ENCODE results near the gene EMC1. TPM values are rescaled to one million over a fixed set of nuclear protein-coding genes. Genes with fewer than 3 reads are reported as not detected.
"Not testable (repeated sequence)": the region's sequence is repeated elsewhere in the genome, so short reads cannot be mapped to it uniquely, and the experiment has no call there.

EMC1 gene
- 43.8 and 45.6 TPM in 2 replicates for total RNA-seq (2014; rRNA removed; shearing (Covaris generic))
- 81.1 and 83.9 TPM in 2 replicates for polyA plus RNA-seq (2015; cell fraction: cytosol; rRNA removed)
- polyA plus RNA-seq (2015; cell fraction: nucleus; rRNA removed), result 68.6 and 85.7 TPM in 2 replicates

DNA sequence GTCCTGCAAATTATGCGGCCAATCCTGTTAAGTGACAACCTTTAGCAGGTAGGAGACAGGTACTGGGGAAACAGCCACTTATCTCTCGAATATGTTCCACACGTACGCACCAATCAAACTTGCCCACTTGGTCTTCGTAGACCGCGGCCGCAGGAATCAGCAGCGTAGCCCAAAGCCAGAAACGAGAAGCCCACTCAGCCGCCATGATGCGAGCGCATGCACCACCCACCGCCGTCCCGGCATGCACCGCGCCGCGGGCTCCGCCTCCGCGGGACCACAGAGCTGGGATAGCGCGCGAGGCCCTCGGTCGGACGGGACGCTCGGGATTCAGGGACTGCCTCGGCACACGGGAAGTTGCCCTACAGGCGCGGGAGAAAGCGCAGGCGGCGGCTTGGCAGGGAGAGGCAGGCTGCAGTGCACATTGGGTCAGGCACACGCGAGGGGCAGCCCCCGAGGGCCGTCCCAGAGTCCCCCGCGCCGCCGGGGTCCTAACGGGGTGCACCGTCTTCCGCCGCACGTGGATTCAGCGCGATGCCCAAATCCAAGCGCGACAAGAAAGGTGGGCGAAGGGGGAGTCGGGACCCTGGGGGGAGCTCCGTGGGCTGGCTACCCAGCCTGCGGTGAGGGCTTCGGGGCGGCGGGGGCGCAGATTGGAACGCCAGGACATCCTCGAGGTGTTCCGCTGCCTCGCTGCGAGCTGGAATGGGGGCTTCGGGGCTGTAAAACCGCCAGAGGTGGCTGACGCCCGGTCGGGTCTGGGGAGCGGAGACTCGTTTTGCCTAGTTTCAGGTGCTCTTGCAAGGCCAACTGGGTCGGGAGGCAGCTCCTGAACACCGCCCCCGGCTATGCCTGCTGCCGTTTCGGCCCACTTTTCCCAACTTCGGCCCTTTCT, at the start of gene EMC1, which contains the start of gene MRTO4:
Gene EMC1 (minus strand): TSS at position 220 of the 892 bp plus-strand sequence. CDS start 15 bp downstream, at position 205.
Gene MRTO4 (plus strand): TSS at position 501 of the 892 bp plus-strand sequence. CDS start 31 bp downstream, at position 532.
- in situ Hi-C loops (cut with HindIII; ENCODE audit: low pct_unique_long_range_greater_than_20kb, low sequenced_read_pairs), result no loop called here

DNA sequence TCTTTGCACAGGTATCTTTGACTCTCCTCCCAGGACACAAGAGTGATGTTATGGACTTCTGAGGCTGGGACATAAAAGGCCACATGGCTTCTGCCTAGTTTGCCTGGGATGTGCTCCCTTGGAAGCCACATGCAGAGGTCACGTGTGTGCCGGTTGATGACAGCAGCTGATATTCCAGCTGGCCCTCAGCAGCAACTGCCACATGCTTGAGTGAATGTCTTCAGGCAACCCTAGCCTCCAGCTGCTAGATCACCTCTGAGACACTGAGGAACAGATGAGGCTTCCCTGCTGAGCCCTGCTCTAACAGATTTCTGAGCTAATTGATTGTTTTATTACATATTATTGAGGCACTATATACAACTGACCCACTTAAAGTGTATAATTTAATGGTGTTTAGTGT, 48.9 kb upstream of the EMC1 start:
- in situ Hi-C loops (cut with HindIII; ENCODE audit: low pct_unique_long_range_greater_than_20kb, low sequenced_read_pairs), result no loop called here
- no peak for DNase-seq (ENCODE audit: low read depth, low spot score)

More for the DNA sequence above, at the start of gene EMC1, which contains the start of gene MRTO4:
- peak; percentile 75 for DNase-seq (ENCODE audit: low read depth, low spot score)

DNA sequence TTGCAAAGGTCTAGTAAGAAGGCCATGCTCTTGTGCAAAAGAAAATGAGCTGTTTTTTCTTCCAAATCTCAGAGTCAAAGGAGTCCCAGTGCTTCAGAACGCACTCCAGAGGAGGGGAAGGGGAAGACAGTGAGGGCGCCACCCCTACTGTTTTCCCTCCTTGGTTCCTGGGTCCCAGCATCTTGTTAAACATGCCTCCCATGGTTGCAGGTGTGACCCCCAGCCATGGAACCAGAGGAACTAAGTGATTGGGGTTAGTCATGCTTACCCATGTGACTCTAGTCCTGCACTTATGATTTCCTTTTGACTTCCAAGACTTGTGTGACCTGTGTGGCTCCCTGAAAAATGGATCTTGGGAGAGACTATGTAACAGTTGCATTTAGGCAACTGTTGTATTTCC, 43.3 kb upstream of the EMC1 start:
- in situ Hi-C loops (cut with HindIII; ENCODE audit: low pct_unique_long_range_greater_than_20kb, low sequenced_read_pairs), result no loop called here
- DNase-seq (ENCODE audit: low read depth, low spot score), result no peak

DNA sequence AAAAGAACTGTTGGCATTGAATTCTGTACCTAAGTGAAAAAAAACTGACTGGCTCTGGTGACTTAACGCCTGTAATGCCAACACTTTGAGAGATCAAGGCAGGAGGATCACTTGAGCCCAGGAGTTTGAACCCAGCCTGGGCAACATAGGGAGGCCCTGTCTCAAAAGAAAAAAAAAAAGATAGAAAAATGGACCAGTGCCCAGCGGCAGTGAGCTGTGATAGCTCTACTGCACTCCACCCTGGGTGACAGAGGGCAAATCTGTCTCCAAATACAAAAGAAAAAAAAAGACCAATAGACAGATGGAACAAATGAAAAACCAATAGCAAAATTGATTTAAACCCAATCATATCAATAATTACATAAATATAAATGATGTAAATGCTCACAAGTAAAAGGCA, 37.9 kb upstream of the EMC1 start:
- no peak for DNase-seq (ENCODE audit: low read depth, low spot score)
- in situ Hi-C loops (cut with HindIII; ENCODE audit: low pct_unique_long_range_greater_than_20kb, low sequenced_read_pairs), result no loop called here

DNA sequence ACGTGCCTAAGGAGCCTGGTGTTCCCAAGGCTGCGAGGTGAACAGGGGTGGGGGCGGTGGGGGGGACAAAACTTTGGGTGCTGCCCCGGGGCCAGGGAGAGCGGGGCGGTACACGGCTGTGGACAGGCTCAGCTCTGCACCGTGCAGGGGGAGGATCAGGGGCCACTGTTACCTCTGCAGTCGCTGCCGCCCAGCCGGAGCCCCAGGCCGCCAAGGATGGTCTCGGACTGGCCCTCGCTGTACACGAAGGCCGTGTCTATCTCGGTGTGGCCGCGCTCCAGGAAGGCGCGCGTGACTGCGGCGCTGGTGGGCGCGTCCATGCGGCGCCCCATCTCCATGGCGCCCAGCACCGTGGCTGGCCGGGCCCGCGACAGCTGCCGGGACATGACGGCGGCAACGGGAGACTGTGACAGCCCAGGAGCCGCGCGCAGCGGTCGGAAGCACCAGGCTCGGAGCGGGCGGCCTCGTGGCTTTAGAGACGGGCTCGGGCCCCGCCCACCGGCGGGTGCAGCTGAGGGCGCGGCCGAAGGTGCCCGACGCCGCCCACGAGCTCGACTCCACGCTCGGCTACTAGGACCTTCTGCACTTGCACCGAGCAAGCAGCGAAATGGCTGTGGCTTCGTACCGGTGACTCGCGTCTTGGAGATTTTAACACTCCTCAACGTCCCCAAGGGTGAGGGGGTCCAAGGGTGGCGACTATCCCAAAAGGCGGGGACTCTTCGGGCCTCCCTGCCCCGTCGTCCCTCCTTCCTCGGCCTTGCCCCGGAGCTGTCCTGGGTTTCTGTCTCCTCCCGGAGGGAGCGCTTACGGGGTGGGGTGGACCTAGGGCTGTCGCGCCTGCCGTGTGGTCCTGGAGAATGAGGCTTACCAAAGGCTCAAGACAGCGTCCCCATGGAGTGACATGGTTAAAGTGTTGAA, 37.3 kb upstream of the EMC1 start, which contains the start of gene AKR7A3:
Gene AKR7A3 (minus strand): TSS at position 447 of the 918 bp plus-strand sequence. CDS start 61 bp downstream, at position 386.
- DNase-seq (ENCODE audit: low read depth, low spot score); in situ Hi-C loops (cut with HindIII; ENCODE audit: low pct_unique_long_range_greater_than_20kb, low sequenced_read_pairs): not testable (repeated sequence)

DNA sequence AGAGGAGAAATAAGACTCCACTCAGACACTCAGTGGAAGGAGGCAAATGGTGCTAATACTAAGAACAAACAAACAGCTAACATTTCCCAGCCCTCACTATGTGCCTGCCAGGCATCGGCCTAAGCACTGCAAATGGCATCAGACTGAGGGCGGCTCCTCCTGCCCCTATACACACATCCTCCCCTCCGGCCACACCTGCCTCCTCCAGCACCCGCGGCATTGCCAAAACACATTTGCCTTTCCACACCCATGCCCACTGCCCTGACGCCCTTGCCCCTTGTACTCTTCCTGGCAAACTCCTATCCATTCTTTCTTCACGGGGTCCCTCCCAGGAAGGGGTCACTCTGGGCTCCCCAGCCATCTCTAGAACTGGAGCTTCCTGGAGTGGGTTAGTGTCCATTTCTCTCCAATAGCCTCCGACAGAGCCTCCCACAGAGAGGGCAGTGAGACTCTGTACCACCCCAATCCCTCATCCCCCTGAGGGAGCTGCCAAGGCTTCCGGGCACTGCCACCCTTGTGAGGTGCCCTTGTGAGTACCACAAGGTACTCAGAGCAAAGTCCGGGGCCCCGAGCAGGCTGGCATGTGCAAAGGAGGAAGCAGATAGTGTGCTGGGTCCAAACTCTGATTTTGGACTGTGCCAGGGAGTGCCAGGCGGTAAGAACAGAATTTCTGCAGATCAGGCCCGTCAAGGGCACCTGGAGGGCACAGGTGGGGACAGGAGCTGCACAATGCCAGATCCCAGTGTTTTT, 36.3 kb upstream of the EMC1 start:
- in situ Hi-C loops (cut with HindIII; ENCODE audit: low pct_unique_long_range_greater_than_20kb, low sequenced_read_pairs), result no loop called here
- DNase-seq (ENCODE audit: low read depth, low spot score), result no peak

DNA sequence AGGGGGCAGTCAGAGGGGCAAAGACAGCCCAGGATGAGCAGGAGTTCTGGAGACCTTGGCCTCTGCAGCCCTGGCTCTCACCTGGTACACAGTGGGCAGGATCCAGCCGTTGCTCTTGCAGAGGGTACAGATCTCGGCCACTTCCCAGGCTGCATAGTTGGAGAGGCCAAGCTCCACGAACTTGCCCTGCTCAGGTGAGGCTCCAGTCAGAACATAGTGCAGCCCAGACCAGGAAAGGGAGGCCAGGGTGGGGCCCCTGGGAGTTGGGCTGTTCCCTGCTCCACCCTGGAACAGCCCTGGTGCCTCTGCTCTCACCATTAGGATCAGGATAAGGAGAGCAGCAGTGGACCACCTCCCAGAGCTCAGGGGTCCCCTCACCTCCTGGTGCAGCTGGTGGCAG, 34.5 kb upstream of the EMC1 start:
- in situ Hi-C loops (cut with HindIII; ENCODE audit: low pct_unique_long_range_greater_than_20kb, low sequenced_read_pairs), result not testable (repeated sequence)

DNA sequence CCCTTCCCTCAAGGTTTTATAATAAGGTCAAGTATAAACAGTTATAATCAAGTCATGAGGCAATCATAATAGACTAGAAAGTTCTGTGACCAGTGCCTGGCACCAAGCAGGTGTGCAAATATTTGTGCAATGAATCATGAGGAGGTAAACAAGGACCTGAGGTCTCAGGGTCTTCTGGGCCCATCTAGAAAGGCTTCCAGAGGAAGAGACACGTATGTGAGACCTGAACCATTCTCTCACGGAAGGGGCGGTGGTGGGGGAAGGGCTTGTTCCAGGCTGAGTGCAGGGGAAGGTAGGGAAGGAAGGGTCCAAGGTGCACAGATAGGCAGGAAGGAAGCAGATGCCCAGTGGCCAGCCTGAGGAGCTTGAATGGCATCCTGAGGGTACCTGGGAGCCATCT, 34.0 kb upstream of the EMC1 start:
- in situ Hi-C loops (cut with HindIII; ENCODE audit: low pct_unique_long_range_greater_than_20kb, low sequenced_read_pairs); DNase-seq (ENCODE audit: low read depth, low spot score): not testable (repeated sequence)

More for the DNA sequence above, 34.5 kb upstream of the EMC1 start:
- not testable (repeated sequence) for DNase-seq (ENCODE audit: low read depth, low spot score)

DNA sequence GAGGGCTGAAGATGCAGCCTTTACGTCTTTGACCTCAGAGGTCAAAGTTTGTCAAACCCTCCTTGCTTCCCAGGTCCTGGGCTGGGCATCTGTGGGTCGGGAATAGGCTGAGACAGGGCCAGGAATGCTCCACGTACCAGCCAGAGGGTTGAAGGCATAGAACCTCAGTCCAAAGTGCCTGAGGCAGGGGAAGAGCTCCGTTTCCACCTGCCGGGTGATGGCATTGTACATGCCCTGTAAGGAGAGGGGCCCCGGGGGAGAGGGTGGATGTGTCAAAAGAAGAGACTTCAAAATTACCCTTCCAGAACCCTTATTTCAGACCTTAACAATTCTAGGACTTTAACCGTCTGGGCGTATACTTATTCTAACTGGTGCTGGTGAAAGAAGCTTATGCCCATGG, 33.6 kb upstream of the EMC1 start:
- in situ Hi-C loops (cut with HindIII; ENCODE audit: low pct_unique_long_range_greater_than_20kb, low sequenced_read_pairs), result no loop called here

DNA sequence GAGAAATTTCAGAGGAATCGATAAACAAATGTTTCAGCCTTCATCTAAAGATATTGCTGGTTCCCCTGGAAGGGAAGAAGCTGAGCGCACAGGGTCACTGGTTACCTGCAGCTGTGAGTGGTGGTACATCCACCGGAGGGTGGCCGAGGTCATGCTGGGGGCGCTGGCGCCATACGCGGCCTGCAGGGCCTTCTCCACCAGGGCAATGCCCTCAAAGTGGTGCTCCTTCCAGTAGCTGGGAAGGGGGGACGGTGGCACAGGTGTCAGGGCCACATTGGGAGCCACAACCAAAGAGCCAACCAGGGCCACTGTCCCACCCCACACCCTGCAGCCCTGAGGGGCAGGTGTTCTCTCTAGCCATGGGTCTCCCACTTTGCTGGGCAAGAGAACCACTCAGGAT, 32.6 kb upstream of the EMC1 start:
- in situ Hi-C loops (cut with HindIII; ENCODE audit: low pct_unique_long_range_greater_than_20kb, low sequenced_read_pairs), result no loop called here

More for the DNA sequence above, 33.6 kb upstream of the EMC1 start:
- no peak for DNase-seq (ENCODE audit: low read depth, low spot score)

DNA sequence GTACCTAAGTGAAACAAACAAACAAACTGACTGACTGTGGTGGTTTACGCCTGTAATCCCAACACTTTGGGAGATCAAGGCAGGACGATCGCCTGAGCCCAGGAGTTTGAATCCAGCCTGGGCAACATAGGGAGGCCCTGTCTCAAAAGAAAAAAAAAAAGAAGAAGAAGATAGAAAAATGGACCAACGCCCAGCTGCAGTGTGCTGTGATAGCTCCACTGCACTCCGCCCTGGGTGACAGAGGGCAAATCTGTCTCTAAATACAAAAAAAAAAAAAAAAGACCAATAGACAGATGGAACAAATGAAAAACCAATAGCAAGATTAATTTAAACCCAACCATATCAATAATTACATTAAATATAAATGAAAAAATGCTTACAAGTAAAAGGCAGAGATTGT, 23.3 kb upstream of the EMC1 start:
- DNase-seq (ENCODE audit: low read depth, low spot score), result no peak
- in situ Hi-C loops (cut with HindIII; ENCODE audit: low pct_unique_long_range_greater_than_20kb, low sequenced_read_pairs), result no loop called here

More for the DNA sequence above, 32.6 kb upstream of the EMC1 start:
- no peak for DNase-seq (ENCODE audit: low read depth, low spot score)

DNA sequence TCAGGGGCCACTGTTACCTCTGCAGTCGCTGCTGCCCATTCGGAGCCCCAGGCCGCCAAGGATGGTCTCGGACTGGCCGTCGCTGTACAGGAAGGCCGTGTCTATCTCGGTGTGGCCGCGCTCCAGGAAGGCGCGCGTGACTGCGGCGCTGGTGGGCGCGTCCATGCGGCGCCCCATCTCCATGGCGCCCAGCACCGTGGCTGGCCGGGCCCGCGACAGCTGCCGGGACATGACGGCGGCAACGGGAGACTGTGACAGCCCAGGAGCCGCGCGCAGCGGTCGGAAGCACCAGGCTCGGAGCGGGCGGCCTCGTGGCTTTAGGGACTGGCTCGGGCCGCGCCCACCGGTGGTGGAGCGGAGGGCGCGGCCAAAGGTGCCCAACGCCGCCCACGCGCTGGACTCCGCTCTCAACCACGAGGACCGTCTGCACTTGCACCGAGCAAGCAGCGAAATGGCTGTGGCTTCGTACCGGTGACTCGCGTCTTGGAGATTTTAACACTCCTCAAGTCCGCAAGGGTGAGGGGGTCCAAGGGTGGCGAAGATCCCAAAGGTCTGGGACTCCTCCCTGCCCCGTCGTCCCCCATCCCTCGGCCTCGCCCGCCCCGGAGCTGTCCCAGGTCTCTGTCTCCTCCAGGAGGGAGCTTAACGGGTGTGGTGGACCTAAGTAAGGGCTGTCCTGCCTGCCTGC, 22.7 kb upstream of the EMC1 start:
- DNase-seq (ENCODE audit: low read depth, low spot score); in situ Hi-C loops (cut with HindIII; ENCODE audit: low pct_unique_long_range_greater_than_20kb, low sequenced_read_pairs): not testable (repeated sequence)

DNA sequence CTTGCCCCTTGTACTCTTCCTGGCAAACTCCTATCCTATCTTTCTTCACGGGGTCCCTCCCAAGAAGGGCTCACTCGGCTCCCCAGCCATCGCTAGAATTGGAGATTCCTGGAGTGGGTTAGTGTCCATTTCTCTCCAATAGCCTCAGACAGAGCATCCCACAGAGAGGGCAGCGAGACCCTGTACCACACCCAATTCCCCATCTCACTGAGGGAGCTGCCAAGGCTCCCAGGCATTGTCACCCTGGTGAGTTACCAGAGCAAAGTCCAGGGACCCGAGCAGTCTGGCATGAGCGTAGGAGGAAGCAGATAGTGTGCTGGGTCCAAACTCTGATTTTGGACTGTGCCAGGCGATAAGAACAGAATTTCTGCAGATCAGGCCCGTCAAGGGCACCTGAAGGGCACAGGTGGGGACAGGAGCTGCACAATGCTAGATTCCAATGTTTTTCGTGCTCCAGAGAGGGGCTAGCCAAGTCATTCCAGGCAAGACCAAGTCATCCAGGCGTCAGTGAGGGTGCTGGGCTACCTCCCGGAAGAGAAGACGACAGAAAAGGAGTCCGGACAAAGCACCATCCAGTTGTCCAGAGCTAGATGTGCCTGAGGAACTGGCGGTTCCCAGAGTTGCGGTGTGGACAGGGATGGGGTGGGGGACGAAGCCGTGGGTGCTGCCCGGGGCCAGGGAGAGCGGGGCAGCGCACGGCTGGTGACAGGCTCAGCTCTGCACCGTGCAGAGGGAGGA, 22.0 kb upstream of the EMC1 start:
- DNase-seq (ENCODE audit: low read depth, low spot score), result no peak
- in situ Hi-C loops (cut with HindIII; ENCODE audit: low pct_unique_long_range_greater_than_20kb, low sequenced_read_pairs), result no loop called here

DNA sequence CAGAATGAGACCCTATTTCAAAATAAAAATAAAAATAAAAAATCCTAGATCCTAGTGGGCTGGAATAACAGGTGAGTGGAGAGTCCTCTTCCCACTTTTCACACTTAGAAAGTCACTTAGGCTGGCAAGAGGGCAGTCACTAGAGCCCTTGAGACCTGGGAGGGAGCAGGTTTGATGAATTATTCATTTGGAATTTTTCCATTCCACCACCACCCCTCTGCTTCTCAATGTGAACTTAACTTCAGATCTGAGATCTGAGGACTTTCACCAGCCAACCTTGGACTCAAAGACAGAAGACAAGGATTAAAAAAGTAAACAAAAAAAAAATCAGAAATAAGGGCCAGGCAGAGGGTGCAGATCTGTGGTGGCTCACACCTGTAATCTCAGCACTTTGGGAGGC, 20.7 kb upstream of the EMC1 start:
- DNase-seq (ENCODE audit: low read depth, low spot score), result no peak
- in situ Hi-C loops (cut with HindIII; ENCODE audit: low pct_unique_long_range_greater_than_20kb, low sequenced_read_pairs), result no loop called here

DNA sequence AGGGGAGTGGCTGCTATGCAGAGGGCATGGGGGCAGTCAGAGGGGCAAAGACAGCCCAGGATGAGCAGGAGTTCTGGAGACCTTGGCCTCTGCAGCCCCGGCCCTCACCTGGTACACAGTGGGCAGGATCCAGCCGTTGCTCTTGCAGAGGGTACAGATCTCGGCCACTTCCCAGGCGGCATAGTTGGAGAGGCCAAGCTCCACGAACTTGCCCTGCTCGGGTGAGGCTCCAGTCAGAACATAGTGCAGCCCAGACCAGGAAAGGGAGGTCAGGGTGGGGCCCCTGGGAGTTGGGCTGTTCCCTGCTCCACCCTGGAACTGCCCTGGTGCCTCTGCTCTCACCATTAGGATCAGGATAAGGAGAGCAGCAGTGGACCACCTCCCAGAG, 19.0 kb upstream of the EMC1 start:
- DNase-seq (ENCODE audit: low read depth, low spot score); in situ Hi-C loops (cut with HindIII; ENCODE audit: low pct_unique_long_range_greater_than_20kb, low sequenced_read_pairs): not testable (repeated sequence)
